ENCODE data around the gene ACSS1.

GRCh38 chr20:25088267-25088666 lies 30.3 kb upstream of the ACSS1 start:
- TF ChIP-seq CTCF (IDR thresholded peaks at IDR 0.05; ENCODE audit: low read depth, low read length, poor library complexity, severe bottlenecking), result no peak
- no peak for TF ChIP-seq EZH2phosphoT487 (IDR thresholded peaks at IDR 0.05; ENCODE audit: borderline replicate concordance, low read length)

Measured in DOHH2 (cell line).